Stimulated activated CD4-positive, alpha-beta T cell treated with anti-CD3 and anti-CD28 coated beads, Interleukin-15, amount 100 ng/mL, for 1 hour (primary cell): ENCODE results near the gene TFG.
A peak's percentile ranks its signal among the peaks of the same experiment; 100 is the strongest.
"Not testable (repeated sequence)": the region's sequence is repeated elsewhere in the genome, so short reads cannot be mapped to it uniquely, and the experiment has no call there.

Experiments
- DNase-seq, 2 donors: peaks; one replicate each; pipeline ENCODE4 v3.0.0-alpha.2; 2020; ENCODE audit warnings: low read depth in 1 of 2, low spot score in 1 of 2

The TFG gene

DNA sequence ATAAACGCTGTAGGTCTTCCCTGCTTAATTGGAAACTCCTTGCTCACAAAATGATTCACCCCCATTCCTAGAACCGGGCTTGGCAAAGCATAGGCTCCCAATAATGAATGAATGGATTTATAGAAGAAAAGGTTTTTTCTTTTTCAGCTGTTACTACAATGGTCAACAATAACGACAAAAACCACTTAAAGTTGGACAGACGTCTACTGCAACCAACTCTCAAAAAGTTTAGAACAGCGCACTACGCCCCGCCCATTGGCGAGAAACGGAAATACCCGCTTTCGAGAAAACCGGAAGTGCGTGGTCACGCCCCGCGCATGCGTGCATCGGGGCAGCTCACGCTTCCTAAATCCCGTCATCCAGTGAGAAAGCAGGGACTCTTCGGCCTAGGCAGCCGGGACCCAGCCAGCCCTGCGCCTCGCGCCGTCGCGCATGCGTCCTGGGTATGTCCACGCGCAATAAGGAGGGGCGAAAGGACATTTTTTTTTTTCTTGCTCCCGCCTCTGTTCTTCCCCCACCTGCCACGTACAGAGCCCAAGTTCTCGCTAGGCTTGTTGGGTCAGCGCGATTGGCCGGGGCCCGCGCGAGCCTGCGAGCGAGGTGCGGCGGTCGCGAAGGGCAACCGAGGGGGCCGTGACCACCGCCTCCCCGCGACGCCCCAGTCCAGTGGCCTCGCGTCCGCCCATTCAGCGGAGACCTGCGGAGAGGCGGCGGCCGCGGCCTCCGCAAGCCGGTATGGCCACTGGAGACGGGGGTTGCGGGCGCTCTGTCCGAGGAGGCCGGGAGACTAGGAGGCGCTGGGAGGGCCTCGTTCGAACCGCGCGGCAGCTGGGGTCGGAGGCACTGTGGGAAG is at the start of gene TFG:
Gene TFG, plus strand, starts transcription at position 506 of the 853 bp plus-strand sequence. CDS start 4,192 bp downstream, outside the sequence.
- peak; percentile 94 to 96 for DNase-seq

DNA sequence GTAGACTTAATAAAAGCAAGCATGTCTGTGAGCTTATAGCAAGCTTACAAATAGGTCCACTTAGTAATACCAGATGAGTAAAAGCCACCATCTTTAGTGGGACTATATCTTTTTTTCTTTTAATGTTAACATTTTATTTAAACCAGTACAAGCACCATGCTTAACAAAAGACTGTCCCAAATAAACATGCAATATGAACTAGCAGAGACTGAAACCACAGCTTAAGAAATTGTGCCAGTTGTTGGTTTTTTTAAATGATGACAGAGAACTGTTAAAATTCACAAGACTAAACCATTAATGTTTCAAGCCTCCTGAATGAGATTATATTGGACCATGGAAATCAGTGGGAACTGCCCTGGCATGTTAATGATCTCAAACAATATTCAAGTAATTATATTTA is 48.0 kb upstream of the TFG start:
- not testable (repeated sequence) for DNase-seq

DNA sequence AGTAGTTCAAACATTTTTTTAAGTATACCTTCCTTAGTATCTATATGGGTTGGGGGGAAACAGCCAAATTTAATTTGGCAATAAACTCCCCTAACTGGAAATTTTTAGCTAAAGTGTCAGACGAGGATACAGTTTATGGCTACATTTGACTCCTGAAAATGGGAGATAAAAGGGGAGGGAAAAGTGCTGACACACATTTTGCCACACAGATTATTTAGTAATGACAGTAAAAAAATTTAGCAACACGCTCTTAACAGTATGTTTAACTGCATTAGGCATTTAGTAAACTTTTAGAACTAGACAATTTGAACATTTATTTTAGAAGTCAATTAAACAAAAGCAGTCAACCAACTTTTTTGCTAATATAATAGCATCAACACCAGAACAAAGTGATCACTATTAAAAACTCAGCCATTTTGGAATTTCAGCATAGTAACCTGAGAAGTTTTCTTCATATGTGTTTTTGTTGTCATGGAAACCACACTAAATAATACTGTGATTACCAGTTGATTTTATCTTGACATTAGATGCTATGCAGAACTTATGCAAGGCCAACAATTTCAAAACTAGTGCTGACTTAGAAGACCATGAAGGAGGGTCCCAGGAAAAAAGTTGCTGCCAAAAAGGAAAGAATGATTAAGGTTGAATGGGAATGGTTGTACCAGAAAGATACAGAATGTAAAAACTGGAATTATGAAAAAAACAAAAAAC is 47.0 kb upstream of the TFG start:
- DNase-seq = no peak

DNA sequence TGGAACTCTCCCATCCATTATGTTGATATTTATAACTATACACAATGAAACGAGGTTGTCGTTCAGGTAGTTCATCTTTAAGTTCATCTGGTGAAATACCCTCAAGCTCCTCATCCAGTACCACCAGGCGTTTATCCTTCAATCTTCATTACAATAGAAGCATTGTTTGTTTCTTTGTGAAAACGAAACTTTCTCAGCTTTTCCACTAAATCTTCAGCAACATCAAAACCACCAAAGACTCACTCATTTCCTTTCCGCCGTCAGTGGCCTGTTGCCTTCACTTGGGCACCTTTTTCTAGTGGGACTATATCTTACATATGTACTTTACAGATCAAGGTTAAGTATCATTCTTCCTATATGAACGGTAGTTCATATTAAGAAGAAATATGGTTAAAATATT is 44.1 kb upstream of the TFG start:
- DNase-seq = no peak

DNA sequence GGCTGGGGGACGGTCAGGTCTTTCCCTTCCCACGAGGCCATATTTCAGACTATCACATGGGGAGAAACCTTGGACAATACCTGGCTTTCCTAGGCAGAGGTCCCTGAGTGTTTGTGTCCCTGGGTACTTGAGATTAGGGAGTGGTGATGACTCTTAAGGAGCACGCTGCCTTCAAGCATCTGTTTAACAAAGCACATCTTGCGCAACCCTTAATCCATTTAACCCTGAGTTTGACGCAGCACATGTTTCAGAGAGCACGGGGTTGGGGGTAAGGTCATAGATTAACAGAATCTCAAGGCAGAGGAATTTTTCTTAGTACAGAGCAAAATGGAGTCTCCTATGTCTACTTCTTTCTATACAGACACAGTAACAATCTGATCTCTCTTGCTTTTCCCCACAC is 42.6 kb upstream of the TFG start:
- not testable (repeated sequence) for DNase-seq

DNA sequence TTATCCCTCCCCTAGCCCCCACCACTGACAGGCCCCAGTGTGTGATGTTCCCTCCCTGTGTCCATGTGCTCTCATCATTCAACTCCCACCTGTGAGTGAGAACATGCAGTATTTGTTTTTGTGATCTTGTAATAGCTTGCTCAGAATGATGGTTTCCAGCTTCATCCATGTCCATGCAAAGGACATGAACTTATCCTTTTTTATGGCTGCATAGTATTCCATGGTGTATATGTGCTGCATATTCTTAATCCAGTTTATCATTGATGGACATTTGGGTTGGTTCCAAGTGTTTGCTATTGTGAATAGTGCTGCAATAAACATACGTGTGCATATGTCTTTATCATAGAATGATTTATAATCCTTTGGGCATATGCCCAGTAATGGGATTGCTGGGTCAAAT is 42.0 kb upstream of the TFG start:
- not testable (repeated sequence) for DNase-seq

DNA sequence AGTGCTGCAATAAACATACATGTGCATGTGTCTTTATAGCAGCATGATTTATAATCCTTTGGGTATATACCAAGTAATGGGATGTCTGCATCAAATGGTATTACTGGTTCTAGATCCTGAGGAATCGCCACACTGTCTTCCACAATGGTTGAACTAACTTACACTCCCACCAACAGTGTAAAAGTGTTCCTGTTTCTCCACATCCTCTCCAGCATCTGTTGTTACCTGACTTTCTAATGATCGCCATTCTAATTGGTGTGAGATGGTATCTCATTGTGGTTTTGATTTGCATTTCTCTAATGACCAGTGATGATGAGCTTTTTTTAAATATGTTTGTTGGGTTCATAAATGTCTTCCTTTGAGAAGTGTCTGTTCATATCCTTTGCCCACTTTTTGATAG is 38.3 kb upstream of the TFG start:
- DNase-seq = not testable (repeated sequence)

DNA sequence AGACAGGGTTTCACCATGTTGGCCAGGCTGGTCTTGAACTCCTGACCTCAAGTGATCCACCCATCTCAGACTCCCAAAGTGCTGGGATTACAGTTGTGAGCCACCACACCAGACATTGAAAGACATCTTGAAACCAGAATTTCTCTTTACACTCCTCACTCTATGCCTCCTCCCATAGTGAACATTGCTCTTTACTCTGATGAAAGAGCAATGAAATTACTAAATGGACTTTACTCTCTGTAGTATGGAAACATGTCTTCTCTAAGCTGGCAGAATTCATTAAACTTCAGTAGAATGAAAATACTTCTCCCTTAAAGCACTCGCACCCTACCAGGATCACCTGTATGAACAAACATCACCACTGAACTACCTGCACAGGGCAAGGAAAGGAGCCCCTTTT is 27.8 kb upstream of the TFG start:
- no peak for DNase-seq

DNA sequence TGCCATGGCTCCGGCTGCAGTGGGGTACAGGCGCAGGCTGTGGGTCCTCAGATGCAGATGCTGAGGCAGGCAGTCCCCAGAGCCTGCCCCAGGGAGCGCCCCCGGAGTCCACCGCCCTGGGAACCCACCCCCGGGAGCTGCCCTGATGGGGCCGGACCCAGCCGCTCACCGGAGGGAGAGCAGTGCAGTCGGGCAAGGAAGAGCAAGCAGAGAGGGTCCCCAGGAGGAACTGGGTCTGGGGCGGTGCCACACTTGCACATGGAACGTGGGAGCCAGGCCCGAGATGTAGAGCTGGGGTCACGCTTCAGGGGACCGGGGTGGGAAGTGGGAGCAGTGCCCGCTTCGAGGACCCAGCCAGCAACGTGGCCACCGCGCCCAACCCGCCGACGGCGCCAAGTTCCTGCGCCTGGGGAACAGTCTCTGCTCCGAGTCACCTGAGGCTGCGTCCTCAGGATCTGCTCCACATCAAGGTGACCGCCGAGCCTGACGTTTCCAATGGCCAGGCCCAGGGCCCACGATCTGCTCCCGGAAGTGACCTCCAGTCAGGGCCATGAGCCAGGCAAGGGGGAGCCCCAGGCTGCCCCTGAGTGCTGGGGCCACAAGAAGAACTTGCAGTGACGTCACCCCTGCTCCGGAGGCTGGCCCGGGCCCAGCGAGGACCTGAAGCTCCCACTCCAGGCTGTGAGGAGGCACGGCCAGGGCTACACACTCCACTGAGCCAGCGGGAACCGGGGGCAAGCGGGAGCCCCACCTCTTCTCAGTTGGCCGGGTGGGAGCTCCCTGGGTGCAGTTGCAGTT is 27.0 kb upstream of the TFG start:
- no peak for DNase-seq

DNA sequence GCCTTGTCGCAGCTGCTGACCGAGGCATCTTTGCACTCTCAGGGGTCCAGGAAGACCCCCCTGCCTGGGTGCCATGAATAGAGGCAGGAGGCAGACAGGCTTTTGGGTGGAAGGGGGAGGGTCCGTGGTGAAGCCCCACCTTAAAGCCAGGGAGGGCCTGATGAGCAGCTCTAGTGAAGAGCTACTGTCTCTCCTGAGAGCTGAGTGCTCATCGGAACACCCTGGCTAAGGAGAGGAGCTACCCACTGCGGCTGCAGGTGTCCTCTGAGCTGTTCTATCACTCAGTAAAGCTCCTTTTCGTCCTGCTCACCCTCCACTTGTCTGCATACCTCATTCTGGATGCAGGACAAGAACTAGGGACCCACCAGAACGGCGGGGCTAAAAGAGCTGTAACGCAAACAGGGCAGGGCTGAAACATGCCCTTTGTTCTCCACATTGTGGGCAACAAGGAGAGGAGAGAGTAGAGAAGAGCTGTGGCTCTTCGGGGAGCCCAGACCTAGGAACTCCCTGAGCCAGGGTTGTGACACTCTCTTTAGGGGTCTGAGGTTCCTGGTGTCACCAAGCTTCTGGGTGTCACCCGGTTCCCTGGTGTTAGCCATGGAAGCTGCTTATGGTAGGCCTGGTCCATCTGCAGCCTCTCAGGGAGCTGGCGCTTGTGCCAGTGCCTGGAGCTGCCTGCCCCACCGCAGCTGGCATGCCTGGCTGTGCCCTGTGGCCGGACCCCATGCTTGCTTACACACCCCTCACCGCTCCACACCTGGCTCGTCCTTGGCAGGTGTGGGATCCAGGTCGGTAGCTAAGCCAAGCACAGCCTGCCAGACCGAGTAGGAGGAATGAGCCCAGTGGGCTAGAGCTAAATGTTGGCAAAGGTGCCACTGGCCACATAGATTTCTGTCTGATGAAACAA is 26.2 kb upstream of the TFG start:
- no peak for DNase-seq

DNA sequence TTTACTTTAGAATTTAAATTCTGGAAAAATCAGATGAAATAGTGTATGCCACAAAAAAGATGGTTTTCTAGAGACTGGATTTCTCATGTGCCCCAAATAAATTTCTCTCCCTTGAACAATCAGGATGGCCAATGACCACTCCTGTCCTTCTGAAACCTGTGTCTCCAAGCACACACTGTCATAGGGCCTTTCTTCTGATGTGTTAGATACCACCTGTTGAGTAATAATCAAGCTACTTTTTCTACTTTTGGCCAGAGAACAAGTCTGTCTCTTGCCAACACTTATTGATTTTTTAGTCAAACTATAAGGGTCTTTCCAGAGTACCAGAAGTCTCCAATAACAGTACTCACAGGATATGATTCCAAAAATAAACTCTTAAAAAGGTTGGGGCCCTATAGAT is 16.1 kb upstream of the TFG start:
- DNase-seq = no peak

DNA sequence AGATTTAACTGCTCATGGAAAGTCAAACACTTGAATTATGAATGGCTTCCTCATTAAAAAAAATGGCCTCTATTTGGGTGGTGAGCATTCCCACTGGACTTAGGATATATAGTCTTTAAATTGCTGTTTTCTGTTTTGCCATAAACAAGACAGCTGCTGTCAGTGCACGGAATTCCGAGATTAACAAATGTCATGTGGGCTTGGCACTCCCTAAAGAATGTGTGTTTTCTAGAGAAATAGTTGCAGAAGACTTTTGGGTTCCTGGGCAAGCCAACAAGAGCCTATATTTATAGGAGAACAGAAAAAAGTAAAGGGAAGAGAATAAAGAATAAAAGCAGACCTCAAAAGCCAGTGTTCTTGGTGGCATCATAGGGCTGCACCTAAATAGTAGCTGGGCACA is 13.6 kb upstream of the TFG start:
- no peak for DNase-seq

DNA sequence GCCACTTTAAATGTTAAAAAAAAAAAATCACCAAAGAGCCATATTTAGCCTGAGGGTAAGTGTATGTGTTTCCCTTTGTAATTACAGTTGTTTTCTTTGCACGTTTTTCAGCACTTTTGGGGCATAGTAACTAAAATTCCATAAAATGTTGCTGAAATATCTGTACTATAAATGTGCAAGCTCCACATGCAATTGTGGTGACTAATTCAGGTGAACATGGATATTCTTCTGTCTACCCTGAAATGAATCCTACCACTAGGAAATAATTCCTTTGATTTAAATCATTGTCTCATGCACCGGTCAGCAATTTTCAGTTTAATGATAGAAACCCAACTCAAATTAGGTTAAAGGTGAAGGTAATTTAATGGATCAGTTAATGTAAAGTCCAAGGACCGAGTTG is 13.1 kb upstream of the TFG start:
- DNase-seq = no peak

DNA sequence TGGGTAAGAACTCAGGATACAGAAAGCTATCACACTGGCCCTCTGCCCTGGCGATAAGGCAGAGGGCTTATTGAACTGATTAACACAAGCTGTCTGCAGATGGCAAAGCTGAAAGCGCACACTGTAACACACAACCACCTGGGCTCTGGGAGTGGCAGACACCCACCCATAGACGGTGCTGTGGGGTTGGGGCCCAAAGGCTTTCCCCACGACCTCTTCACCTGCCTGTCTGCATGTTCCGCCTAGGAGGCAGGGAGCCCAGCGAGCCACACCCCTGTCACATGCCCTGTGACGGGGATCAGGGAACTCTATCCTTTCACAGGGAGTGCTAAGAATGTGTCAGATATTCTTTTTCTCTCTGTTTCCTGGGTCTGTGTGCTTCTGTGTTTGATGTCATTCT is 12.1 kb upstream of the TFG start:
- DNase-seq = no peak

DNA sequence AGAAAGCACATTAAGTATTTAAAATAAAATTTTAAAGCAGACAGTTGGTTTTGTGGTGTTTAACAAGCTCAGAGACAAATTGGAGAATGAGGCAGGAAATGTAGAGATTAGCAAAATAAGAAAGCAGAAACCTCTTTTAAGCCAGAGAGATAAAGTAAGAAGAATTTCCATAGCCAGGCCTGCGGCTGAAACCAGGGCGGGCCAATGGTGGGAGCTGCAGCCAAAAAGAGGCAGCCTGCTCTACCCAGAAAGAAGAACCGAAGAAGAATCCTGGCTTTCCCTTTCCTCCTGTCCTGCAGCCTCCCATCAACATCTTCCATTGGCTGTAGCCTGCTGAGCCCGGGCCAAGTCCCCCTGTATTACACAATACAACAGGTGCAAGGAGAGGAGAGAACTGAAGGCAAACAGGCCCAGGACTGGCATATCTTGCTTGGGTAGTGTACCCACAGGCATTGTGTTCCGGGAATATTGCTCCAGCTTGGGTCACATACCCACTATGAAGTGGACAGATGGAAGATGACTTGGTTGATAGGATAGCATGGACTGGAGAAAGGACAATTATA is 11.5 kb upstream of the TFG start:
- no peak for DNase-seq

DNA sequence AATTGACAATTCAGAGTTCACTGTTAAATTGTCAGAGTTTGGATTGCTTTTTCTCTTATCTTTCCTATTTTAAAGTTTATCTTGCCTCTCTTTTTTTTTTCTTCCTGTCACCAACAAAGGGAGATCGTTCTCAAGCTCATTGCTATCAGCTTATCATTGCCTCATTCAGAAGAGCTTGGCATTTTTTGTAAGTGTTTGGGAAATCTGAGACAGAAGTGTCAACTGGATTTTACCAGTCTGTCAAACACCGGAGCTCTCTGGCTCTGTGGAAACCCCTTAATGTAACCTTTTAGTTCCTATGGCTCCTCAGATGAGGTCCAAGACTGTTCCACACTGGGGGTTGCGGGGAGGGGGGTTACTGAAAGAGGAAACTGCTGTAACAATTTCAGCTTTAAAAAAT is 10.6 kb upstream of the TFG start:
- no peak for DNase-seq

DNA sequence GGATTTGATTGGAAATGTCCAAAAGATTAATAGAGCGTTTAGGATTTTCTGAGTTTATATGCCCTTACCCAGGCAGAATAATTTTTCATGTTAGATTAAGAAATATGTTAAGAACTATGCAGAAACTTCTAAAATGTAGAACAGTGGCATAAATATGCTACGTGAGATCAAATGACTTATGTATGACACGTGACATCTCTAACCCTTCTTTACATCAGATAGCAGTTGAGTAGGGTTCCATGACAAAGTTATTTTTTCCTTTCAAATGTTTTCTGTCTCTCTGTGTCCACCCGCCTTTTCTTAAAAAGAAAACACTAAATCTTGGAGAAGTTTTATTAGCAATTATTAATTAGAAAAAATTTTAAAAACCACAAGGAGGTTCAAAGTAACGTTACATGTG is 8.6 kb upstream of the TFG start:
- DNase-seq = no peak

DNA sequence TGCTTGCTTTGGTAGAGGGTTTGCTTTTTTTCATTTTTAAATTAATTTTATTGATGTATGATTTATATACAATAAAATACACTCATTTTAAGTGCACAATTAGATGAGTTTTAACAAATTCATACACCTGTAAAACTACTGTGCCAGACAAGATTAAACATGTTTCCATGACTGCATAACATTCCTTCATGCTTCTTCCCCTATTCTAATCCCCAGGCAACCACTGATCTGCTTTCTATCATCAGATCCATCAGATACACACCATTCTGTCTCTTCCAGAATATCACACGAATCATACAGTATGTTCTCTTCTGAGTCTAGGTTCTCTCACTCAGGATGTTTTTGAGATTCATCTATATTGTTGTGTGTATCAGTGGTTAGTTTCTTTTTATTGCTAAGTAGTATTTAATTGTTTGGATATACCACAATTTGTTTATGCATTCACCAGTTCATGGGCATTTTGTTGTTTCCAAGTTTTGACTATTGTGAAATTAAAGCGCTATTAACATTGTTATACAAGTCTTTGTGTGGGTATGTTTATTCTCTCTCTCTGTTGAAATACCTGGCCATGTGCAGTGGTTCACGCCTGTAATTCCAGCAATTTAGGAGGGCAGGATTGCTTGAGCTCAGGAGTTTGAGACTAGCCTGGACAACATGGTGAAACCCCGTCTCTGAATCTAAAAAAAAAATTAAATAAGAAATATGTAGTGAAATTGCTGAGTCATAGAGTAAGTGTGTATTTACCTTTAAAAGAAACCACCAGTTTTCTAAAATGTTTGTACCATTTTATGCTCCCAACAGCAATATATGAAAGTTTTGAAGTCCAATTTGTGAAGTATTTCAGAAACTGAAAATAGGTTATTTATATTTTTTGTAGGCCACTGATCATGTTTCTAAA is 7.0 kb upstream of the TFG start:
- DNase-seq = no peak

DNA sequence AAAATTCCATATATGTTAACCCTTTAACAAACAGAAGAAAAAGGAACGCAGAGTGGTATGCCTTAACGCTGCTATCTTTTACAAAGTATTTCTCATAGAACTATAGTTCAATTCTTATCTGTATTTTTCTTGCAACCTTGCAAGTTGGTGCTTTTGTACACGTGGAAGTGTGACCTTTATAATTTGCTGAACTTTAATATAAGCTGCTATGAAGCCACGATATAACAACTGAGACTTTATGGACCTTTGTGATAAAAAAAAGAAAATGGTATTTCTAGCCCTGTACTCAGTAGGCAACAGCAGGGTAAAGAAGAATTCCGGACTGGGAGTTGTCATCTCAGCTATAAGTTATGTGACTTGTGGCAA is 6.3 kb upstream of the TFG start:
- DNase-seq = no peak

DNA sequence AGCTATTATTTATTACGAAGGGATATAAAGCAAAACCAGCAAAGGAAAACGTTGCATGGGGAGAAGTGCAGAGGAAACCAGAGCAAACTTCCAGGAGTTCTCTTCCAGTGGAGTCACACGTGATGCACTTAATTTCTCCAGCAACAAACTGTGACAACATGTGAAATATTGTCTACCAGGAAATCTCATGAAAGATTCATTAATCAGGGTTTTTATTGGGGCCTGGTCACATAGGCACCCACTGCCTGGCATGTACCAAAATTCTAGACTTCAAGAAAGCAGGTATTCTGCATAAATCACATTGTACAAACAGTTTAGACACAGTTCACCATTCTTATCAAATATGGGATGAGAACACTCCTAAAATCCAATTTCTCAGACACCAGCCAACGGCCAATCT is 5.4 kb upstream of the TFG start:
- no peak for DNase-seq
